NCI-H2107 treated with DMSO at 0.1 percent for 48 hours (cell line): ENCODE data around the gene CCDC12.
"Not testable (repeated sequence)": the region's sequence is repeated elsewhere in the genome, so short reads cannot be mapped to it uniquely, and the experiment has no call there.

ENCODE experiments used
- DNase-seq: peaks from one replicate; lab custom pipeline; 2025; ENCODE audit not compliant: unreplicated experiment; lab: John Stamatoyannopoulos, UW

Gene CCDC12

DNA sequence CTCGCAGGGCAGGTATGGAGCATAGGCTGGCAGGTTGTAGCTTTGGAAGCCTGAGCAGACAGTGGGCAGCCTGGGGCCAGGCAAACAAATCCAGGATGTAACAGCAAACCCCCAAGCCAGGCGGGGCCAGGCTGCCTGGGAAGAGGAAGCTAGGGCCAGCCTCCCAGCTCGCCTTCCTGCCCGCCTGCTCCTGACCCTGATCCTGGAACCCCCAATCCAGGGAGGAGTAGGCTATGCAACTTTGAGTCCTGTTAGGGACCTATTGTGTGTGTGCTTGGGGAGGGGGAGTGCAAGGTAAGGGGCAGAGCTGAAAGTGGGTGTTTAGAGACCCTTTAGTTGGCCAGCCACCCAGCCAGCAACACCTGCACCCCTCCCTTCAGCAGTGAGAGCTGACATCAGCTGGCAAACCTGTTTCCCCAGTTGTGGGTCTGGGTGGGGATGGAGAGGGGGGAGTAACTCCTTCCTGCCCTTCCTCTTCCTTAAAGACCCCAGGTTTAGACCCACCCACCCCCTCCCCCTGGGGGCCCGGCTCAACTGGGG, 5.5 kb upstream of the CCDC12 start:
- no peak for DNase-seq

DNA sequence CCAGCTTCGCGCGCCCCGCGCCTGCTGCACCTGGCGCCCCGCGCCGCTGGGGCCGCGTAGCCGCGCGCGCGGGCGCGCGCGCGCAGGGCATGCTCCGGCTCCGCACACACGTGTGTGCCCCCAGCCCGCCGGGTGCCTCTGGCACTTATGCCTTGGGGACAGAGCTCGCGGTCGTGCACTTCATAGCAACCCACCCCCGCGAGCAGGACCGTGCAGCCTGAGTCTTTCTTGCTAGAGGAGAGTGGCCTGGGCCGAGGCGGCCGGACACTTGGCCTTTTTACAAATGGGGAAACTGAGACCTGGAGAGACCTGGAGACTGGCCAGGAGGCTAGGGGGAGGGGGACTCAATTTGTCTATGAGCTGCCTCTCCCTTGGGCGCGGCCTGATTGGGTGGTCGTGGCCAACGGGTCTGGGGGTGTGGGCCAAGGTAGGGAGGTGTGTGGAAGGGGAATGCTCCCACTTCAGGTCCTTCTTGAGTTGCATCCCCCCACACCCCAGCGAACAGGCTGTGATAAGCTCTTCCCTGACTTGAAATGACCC, 3.5 kb upstream of the CCDC12 start:
- no peak for DNase-seq

DNA sequence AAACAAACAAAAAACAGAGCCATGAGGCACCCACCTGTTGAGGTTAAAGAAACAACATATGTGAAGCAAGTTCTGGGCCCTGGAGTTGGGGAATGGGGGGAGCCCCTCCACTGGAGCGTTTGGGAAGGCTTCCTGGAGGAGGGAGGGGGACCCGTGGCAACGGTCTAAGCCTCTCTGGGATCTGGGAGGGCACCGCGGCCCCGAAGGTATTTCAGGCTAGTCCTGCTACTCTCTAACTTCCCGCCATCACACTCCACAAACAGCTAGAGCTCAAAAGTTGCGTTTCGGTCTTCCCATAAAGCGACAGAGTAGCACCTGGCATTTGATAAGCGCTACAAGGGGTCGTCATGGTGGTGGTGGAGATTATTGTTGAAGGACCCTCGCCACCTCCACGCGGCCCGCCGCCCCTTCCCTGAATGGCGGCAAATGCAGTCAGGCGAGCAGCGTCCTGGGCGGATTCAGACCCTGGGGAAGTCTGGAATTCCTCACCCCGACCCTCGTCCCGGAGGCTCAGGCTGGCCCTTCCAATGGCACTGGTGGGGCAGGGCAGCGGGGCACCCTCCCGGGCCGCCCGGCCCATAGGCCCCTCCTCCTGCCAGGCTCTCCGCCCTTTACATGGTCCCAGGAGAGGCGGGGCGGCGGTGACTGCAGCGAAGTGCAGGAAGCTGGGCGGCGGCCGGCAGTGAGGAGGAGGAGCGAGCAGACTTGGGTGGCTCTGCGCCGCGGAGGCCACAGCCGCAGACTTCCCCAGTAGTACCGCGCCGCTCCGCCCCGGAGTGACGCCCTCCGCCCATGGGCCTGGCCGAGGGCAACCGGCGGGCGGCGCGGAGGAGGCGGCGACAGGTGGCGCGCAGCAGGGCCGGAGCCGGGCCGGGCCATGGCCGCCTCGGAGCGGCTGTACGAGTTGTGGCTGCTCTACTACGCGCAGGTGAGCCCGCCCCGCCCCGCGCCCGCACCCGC, 2.7 kb upstream of the CCDC12 start, which contains the start of gene NBEAL2:
TSS of gene NBEAL2 (plus strand) at position 682 of the 960 bp plus-strand sequence. CDS start at position 878, 196 bp downstream.
- peak; percentile 51 for DNase-seq

DNA sequence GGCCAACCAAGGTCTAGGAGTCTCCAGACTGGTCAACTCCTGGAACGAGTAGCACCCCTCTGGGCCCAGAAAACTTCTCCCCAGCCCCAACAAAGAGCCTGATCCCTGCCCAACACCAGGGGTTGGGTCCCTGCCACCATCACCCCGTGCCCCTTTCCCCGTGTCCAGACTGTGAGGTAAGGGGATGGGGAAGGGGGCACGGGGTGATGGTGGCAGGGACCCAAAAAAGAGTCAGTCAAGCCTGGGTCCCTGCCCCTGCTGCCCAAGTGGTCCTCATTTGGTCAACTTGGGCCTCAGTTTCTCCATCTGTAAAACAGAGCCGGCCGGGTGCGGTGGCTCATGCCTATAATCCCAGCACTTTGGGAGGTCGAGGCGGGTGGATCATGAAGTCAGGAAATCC, 1.8 kb upstream of the CCDC12 start:
- no peak for DNase-seq

DNA sequence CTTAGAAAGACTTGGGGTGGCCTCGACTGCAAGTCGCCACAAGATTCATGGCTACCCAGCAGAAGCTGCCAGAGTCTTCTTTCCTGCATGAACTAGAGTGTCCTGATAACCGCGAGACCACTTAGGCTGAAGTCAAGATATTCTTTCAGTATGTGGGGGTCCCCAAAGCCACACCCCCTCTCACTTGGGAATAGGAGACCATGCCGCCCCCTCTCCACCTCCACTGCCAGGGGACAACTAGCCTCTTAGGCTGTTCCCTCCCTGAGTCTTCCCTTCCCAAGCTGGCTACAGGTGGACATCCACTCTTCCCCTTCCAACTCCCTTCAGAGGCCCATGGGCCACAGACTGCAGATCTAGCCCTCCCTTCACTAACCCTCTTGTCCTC, 1.3 kb upstream of the CCDC12 start:
- DNase-seq = no peak

DNA sequence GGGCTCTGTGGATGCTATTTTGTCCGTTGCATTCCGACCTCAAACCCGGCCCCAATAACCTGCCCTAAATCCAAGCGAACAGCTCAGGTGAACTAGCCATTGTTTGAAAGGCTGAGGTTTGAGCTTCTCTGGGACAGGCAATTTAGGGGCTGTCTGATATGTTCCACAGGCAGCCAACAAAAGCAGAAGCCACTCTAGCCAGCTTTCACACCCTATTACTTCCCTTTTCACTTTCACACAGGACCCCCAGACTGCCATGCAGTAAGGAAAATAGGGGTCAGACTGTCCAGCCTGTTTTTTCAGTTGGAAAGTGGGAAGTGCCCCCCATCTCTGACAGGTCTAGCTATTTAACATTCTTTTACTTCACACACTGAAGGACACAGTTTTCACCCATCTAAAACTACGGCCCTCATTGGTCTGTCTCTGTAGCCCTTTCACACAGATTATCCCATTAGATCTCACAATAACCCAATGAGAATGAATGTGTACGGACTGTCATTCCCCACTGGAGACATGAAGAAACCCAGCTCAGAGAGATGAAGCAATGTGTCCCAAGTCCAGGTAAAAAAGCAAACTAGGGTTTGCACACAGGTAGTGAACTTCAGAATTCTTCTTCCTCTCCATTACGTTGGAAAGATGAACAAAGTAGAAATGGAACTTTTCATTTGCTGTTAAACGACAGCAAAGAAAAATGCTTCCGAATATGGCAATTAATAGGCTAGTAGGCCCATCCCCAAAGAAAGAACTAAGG, 1.9 kb downstream of the CCDC12 start:
- no peak for DNase-seq

DNA sequence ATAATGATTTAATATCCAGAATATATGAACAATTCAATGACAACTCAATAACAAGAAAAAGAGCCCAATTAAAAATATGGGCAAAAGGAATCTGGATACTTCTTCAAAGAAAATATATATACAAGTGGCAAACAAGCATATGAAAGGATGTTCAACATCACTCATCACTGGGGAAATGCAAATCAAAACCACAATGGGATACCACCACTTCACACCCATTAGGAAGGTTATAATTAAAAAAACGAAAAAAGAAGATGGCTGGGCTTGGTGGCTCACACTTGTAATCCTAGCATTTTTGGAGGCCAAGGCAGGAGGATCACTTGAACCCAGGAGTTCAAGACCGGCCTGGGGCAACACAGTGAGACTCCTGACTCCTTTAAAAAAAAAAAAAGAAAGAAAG, 4.1 kb downstream of the CCDC12 start:
- DNase-seq = no peak

DNA sequence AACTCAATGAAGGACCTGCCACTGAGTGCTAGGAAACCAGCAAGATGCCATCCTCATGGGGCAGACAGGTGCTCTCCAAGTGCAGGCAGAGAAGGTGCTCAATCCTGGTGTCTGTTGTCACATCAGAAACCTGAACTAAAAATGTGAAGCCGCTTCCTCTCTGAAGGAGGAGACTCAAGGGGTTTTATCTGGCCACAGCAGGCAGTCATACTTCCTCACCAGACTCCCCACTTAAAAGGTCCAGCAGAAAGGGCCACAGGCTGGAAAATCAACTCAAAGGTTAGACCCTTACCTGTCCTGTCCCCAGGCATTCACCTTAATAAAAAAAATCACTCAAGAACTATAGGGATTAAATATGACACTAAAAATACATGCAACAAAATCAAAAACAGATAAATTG, 4.8 kb downstream of the CCDC12 start:
- DNase-seq = no peak

DNA sequence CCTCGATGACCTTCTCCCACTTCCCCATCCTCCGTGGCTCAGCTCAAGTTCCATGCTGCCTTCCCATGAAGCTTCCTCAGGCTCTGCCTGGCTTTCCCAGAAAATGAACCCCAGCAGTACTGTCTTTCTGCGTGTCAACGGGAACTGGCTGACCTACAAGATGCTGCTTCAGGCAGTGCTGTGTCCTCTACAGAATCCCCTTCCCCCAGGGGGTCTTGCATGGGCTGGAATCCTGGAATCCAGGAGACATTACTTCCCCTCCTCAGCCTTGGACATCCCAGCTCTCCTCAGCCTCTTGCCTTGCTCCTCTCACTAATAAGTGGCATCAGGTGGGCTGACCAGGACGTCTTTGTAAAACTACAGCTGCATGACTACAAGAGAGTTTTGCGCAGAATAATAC, 5.4 kb downstream of the CCDC12 start:
- DNase-seq = no peak

DNA sequence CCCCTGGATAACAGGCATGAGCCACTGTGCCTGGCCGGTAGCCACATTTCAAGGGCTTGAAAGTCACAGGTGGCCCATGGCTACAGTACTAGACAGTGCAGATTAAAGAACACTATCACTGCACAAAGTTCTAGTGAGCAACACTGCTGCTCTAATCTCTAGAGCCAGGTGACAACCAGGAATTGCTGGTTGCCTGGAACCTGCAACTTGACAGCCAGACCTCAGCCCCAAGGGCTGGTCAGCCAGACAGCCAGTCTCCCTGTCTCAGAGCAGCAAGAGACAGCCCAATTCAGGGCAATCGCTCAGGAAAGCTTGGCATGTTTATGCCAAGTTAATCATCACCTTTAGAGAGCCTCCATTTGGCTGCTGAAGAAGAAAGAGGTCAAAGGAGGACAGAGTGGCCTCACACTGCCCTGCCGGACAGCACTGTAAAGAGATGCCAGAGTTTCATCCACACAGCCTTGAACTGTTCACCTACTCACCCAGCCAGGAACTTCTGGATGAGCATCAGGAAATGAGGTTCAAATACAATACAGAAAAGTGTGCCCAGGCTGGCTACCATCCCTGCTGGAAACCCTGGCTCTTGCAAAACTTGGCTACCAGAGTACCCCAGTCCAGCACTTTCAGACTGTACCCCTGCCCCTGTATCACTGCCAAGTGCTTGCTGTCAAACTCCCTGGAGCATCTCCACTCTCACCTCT, 6.0 kb downstream of the CCDC12 start:
- no peak for DNase-seq

DNA sequence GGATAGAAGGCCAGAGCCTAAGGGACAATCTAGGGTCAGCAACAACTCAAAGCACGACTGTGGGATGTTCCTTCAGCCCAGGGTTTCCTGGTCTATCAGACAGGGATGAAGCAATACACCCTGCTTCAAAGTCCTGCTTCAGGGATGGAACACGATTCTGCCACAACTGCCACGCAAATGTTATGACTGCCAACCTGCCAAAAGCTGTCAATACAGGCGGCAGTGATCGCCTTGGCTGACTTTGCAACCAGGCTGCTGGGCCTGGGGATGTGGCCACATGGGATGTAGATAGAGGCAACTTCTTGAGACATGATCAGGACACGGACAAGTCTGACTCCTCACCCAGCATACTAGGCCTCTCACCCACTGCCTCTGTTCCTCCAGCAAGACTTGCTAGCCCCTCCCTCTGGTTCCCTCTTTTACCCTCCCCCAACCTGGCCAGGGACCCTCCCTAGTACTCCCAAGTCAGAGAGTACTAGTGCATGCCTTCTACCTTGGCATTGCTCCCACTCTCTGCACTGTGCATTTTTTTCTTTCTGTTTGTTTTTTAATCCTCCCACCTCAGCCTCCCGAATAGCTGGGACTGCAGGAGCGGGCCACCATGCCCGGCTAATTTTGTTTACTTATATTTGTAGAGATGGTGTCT, 7.6 kb downstream of the CCDC12 start:
- DNase-seq = no peak

DNA sequence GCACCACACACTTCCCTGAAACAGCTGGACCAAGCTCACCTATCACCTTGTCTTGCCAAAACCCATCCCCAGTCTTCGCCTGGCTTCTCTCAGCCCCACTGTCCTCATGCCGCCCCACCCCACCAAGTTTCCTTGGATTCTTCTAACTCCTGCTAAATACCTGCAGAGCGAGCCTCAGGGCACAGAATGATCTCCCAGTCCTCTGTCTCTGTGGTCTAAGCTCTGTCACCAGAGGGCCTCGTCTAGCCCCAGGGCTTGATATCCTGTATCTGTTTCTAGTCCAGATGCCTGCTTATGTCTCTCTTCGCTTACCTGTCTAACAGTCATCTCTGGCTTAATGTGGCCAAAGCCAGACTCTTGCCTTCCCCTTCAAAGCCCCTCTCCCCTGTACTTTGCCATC, 9.7 kb downstream of the CCDC12 start:
- no peak for DNase-seq

DNA sequence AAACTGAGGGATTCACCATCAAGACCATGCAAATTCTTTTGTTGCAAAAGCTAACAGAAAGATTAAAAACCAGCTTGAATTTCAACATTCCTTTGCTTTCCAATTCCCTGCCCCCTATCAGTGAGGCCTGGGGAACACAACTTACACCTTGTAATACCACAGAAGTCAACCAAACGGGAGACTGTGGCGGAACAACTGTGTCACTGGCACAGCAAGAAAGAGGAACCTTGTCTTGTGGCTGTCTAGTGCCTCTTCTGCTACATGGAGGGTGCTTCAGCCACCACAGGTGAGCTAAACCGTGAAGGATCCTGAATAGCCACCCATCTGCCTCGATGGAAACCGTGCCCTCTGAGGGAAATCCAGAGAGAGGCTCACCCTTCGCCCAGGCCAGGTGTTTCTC, 11.4 kb downstream of the CCDC12 start:
- no peak for DNase-seq

DNA sequence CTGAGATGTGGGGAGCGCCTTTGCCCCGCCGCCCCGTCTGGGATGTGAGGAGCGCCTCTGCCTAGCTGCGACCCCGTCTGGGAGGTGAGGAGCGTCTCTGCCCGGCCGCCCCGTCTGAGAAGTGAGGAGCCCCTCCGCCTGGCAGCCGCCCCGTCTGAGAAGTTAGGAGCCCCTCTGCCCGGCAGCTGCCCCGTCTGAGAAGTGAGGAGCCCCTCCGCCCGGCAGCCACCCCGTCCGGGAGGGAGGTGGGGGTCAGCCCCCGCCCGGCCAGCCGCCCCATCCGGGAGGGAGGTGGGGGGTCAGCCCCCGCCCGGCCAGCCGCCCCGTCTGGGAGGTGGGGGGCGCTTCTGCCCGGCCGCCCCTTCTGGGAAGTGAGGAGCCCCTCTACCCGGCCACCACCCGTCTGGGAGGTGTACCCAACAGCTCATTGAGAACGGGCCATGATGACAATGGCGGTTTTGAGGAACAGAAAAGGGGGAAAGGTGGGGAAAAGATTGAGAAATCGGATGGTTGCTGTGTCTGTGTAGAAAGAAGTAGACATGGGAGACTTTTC, 12.4 kb downstream of the CCDC12 start:
- not testable (repeated sequence) for DNase-seq

DNA sequence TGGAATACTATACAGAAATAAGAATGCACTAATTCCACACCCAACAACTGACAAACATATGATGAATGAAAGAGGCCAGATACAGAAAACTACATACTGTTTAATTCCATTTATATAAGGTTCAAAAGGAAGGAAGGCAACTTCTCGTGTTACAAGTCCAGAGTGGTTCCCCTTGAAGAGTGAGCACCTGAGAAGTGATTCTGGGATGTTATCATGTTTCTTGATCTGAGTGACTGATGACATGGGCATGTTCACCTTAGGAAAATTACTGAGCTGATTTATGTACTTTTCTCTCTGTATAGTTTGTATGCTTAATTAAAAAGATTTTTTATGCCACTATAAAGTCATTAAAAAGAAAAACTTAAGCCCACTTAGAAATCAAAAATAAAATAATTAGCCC, 13.6 kb downstream of the CCDC12 start:
- DNase-seq = no peak

DNA sequence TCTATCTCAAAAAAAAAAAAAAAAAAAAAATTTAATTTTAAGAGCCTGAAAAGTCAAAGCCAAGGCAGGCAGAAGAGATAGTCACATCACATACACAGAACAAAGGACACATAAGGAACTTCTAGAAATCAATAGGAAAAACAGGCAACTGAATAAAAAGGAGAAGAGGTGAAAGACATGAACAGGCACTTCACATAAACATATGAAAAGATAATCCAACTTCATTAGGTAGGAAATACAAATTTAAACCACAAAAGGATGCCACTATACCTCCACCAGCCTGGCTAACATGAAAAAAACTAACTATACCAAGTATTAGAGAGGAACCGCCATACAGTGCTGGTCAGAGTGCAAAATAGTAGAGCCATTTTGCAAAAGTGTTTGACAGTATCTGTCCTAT, 14.1 kb downstream of the CCDC12 start:
- DNase-seq = no peak

DNA sequence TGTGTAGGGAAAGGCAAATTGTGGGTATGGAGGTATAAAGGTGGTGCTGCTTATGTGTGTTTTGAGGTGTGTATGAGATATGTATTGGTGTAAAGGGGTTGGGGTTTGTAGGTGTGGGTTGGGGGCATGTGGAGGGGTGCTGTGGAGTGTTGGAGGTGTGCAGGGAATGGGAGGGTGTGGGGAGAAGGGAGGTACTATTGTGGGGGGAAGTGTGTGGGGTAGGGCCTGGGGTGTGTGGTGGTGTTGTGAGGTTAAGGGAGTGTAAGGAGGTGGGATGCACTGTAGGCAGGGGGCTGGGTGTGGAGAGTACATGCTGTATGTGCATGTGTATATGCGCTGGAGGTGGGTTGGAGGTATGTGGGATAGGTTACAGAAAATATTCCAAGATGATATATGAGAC, 15.7 kb downstream of the CCDC12 start:
- no peak for DNase-seq

DNA sequence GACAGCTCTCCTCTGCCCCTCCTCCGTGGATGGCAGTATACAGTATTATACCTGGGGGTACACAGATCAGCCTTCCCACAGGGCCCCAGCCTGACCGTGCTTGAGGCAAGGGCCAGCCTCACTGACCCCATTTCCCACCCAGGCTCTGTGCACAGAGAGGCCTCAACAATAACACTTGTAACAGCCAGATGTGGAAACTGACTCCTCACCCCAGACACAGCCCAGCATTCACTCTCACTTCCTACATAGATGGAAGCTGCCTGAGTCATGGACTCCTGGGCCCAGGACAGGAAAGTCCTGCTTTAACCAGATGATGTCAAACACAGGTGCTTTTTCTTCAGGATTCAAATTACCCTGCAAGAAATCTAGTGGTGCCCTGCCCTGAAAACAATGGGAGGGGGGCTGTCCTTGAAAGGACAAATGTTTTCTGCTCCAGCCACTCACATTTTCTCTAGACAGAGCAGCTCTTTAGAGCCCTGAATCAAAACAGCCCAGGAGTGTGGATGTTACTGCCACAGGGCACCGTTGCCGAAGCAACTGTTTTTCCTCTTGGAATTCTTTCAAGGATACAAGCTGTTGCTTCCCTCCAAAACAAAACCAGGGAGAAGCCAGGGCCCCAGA, 16.4 kb downstream of the CCDC12 start:
- no peak for DNase-seq

DNA sequence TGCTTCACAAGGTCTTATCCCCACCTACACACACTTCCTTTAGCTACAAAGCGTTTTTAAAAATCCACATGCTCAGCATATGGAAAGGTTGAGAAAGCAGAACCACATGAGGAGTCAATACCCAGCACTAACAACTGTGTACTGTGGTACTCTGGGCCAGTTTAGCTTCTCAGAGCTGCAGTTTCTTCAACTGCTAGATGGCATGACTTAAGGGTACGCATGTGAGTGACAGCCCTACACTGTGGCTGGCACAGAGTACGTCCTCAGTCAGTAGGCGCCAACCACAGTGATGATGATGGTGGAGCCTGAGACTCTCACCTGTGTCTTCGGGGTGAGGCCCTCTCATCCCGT, 17.4 kb downstream of the CCDC12 start:
- DNase-seq = no peak
